Measurements from ENCODE around the gene COX17.

COX17 gene

GRCh38 chr3:119675188-119675874 lies 1.9 kb downstream of the COX17 start:
- no peak for DNase-seq (ENCODE audit: low read depth in 2 of 2)

- DNase-seq (ENCODE audit: low read depth in 2 of 2), result no peak
Measured at GRCh38 chr3:119673875-119674274, 3.3 kb downstream of the COX17 start.

GRCh38 chr3:119672776-119673175 lies 4.4 kb downstream of the COX17 start:
- DNase-seq (ENCODE audit: low read depth in 2 of 2), result no peak

GRCh38 chr3:119669906-119670570 lies 7.2 kb downstream of the COX17 start:
- DNase-seq (ENCODE audit: low read depth in 2 of 2), result no peak

- no peak for DNase-seq (ENCODE audit: low read depth in 2 of 2)
Measured at GRCh38 chr3:119665954-119666559, 11.1 kb downstream of the COX17 start.

GRCh38 chr3:119664850-119665379 lies 12.3 kb downstream of the COX17 start:
- no peak for DNase-seq (ENCODE audit: low read depth in 2 of 2)

- no peak for DNase-seq (ENCODE audit: low read depth in 2 of 2)
Measured at GRCh38 chr3:119664370-119664769, 12.8 kb downstream of the COX17 start.

- no peak for DNase-seq (ENCODE audit: low read depth in 2 of 2)
Measured at GRCh38 chr3:119663885-119664284, 13.3 kb downstream of the COX17 start.

GRCh38 chr3:119662604-119663373 lies 14.4 kb downstream of the COX17 start:
- DNase-seq (ENCODE audit: low read depth in 2 of 2), result no peak

- DNase-seq (ENCODE audit: low read depth in 2 of 2), result no peak
Measured at GRCh38 chr3:119660474-119661440, 16.4 kb downstream of the COX17 start, which contains the start of gene POPDC2. Gene POPDC2 (minus strand): TSS chr3:119660589. CDS start chr3:119660423, 166 bp downstream.

GRCh38 chr3:119659606-119660291 lies 17.5 kb downstream of the COX17 start:
- DNase-seq (ENCODE audit: low read depth in 2 of 2), result no peak

GRCh38 chr3:119658994-119659393 lies 18.2 kb downstream of the COX17 start:
- DNase-seq (ENCODE audit: low read depth in 2 of 2), result no peak

GRCh38 chr3:119657887-119658702 lies 19.1 kb downstream of the COX17 start:
- no peak for DNase-seq (ENCODE audit: low read depth in 2 of 2)

- no peak for DNase-seq (ENCODE audit: low read depth in 2 of 2)
Measured at GRCh38 chr3:119653876-119654275, 23.3 kb downstream of the COX17 start.

GRCh38 chr3:119652306-119653033 lies 24.7 kb downstream of the COX17 start:
- DNase-seq (ENCODE audit: low read depth in 2 of 2), result no peak

- DNase-seq (ENCODE audit: low read depth in 2 of 2), result no peak
Measured at GRCh38 chr3:119649761-119650160, 27.4 kb downstream of the COX17 start.

- no peak for DNase-seq (ENCODE audit: low read depth in 2 of 2)
Measured at GRCh38 chr3:119647843-119648575, 29.2 kb downstream of the COX17 start.

- DNase-seq (ENCODE audit: low read depth in 2 of 2), result no peak
Measured at GRCh38 chr3:119647171-119647570, 30.0 kb downstream of the COX17 start.

Data from stimulated activated CD8-positive, alpha-beta memory T cell treated with anti-CD3 and anti-CD28 coated beads, Interleukin-7, amount 100 ng/mL, for 4 hours (primary cell).